DOHH2 (cell line): ENCODE results near the gene TMOD4.

Source experiments
- CTCF ChIP-seq: fragments of 200-600 bp; sonication (generic); IDR thresholded peaks from one replicate; pipeline ENCODE4 v1.5.1; 2014; ENCODE audit warnings: antibody characterized with exemption, mild to moderate bottlenecking, low read depth, low read length; ENCODE audit not compliant: poor library complexity, severe bottlenecking
- EZH2phosphoT487 ChIP-seq: fragments of 200-600 bp; sonication (generic); IDR thresholded peaks from 2 replicates; pipeline ENCODE4 v1.6.1; 2017; ENCODE audit warnings: borderline replicate concordance, mild to moderate bottlenecking, antibody characterized with exemption, low read length, moderate library complexity, mixed read lengths

- TF ChIP-seq CTCF (no peak), EZH2phosphoT487 (no peak)
Measured at GRCh38 chr1:151128800-151129199, 47.0 kb downstream of the TMOD4 start.
